NT2/D1 (cell line): Measurements from ENCODE around the gene SLC16A4.

ENCODE experiments used
- DNase-seq: peaks from one replicate; pipeline ENCODE4 v3.0.0-alpha.2; 2011; ENCODE audit warnings: low read depth, low spot score
- H3K27me3 ChIP-seq: 2 replicates; pipeline ENCODE4 v1.6.0; 2011; ENCODE audit warnings: mild to moderate bottlenecking; ENCODE audit not compliant: insufficient read length, insufficient read depth
- H3K36me3 ChIP-seq: 2 replicates; pipeline ENCODE4 v1.6.1; 2011; ENCODE audit warnings: mild to moderate bottlenecking, low read length, mixed read lengths; ENCODE audit not compliant: insufficient read depth, insufficient read length
- H3K4me1 ChIP-seq: 2 replicates; pipeline ENCODE4 v1.5.1; 2011; ENCODE audit not compliant: insufficient read depth, insufficient read length
- H3K4me3 ChIP-seq: 2 replicates; pipeline ENCODE4 v1.5.1; 2011; ENCODE audit warnings: low read depth; ENCODE audit not compliant: insufficient read length
- H3K9ac ChIP-seq: 2 replicates; pipeline ENCODE4 v1.6.0; 2011; ENCODE audit warnings: low read depth; ENCODE audit not compliant: insufficient read length
- H3K9me3 ChIP-seq: 2 replicates; pipeline ENCODE4 v1.5.1; 2011; ENCODE audit warnings: mild to moderate bottlenecking, low read length; ENCODE audit not compliant: insufficient read depth
- SUZ12 ChIP-seq: IDR thresholded peaks from 2 replicates; pipeline ENCODE4 v1.6.1; 2011; ENCODE audit not compliant: insufficient read length, insufficient read depth; ENCODE audit errors: extremely low read depth
- YY1 ChIP-seq: IDR thresholded peaks from 2 replicates; pipeline ENCODE4 v1.6.1; 2011; ENCODE audit not compliant: insufficient read length, insufficient read depth
- ZNF274 ChIP-seq: IDR thresholded peaks from 2 replicates; pipeline ENCODE4 v1.6.1; 2011; ENCODE audit warnings: mild to moderate bottlenecking, low read depth, low read length

Gene SLC16A4

GRCh38 chr1:110433213-110433612, 42.4 kb upstream of the SLC16A4 start:
- Histone ChIP-seq H3K9ac (no peak overlapping the region), H3K27me3 (no peaks in the 10 kb centered on the region), H3K36me3 (no peaks in the 10 kb centered on the region), H3K9me3 (no peaks in the 10 kb centered on the region), H3K4me3 (no peak overlapping the region), H3K4me1 (peaks cover 19% of the 10 kb centered on the region)
- no peak for DNase-seq
- TF ChIP-seq YY1 (no peak), ZNF274 (no peak), SUZ12 (no peak)

- Histone ChIP-seq H3K9me3 (no peaks in the 10 kb centered on the region), H3K4me1 (peaks cover 10% of the 10 kb centered on the region), H3K36me3 (no peaks in the 10 kb centered on the region), H3K9ac (no peak overlapping the region), H3K4me3 (no peak overlapping the region), H3K27me3 (no peaks in the 10 kb centered on the region)
- no peak for TF ChIP-seq SUZ12
- no peak for TF ChIP-seq ZNF274
- TF ChIP-seq YY1, result no peak
- DNase-seq, result no peak
Measured at GRCh38 chr1:110430901-110431300, 40.1 kb upstream of the SLC16A4 start.

- TF ChIP-seq SUZ12 (no peak), YY1 (no peak), ZNF274 (no peak)
- no peaks in the 10 kb centered on the region for H3K27me3 ChIP-seq
- H3K4me1 ChIP-seq, result peaks cover 14% of the 10 kb centered on the region
- no peaks in the 10 kb centered on the region for H3K36me3 ChIP-seq
- DNase-seq, result no peak
- H3K4me3 ChIP-seq, result no peak overlapping the region
- no peak overlapping the region for H3K9ac ChIP-seq
- H3K9me3 ChIP-seq, result no peaks in the 10 kb centered on the region
Measured at GRCh38 chr1:110430366-110430765, 39.5 kb upstream of the SLC16A4 start.

GRCh38 chr1:110428946-110429345, 38.1 kb upstream of the SLC16A4 start:
- no peak for DNase-seq
- Histone ChIP-seq H3K9ac (no peak overlapping the region), H3K9me3 (no peaks in the 10 kb centered on the region), H3K27me3 (no peaks in the 10 kb centered on the region), H3K36me3 (no peaks in the 10 kb centered on the region), H3K4me1 (peaks cover 14% of the 10 kb centered on the region), H3K4me3 (no peak overlapping the region)
- TF ChIP-seq YY1 (no peak), ZNF274 (no peak), SUZ12 (no peak)

- peaks cover 7% of the 10 kb centered on the region for H3K4me1 ChIP-seq
- H3K9ac ChIP-seq, result no peak overlapping the region
- TF ChIP-seq ZNF274 (no peak), YY1 (no peak), SUZ12 (no peak)
- no peak overlapping the region for H3K4me3 ChIP-seq
- H3K27me3 ChIP-seq, result no peaks in the 10 kb centered on the region
- DNase-seq, result no peak
- no peaks in the 10 kb centered on the region for H3K36me3 ChIP-seq
- no peaks in the 10 kb centered on the region; the same call in 1 of the 2 replicates for H3K9me3 ChIP-seq
Measured at GRCh38 chr1:110426854-110427253, 36.0 kb upstream of the SLC16A4 start.

GRCh38 chr1:110425612-110426152, 34.9 kb upstream of the SLC16A4 start:
- Histone ChIP-seq H3K4me1 (peaks cover 7% of the 10 kb centered on the region), H3K9me3 (peaks cover 11% of the 10 kb centered on the region; the same call in 1 of the 2 replicates), H3K27me3 (no peaks in the 10 kb centered on the region), H3K36me3 (no peaks in the 10 kb centered on the region), H3K9ac (no peak overlapping the region), H3K4me3 (no peak overlapping the region)
- no peak for TF ChIP-seq YY1
- no peak for TF ChIP-seq ZNF274
- no peak for TF ChIP-seq SUZ12
- no peak for DNase-seq

GRCh38 chr1:110424699-110425611, 34.1 kb upstream of the SLC16A4 start:
- no peaks in the 10 kb centered on the region for H3K27me3 ChIP-seq
- TF ChIP-seq SUZ12 (no peak), YY1 (no peak), ZNF274 (no peak)
- DNase-seq, result no peak
- H3K4me3 ChIP-seq, result no peak overlapping the region
- H3K9ac ChIP-seq, result no peak overlapping the region
- H3K4me1 ChIP-seq, result peaks cover 5% of the 10 kb centered on the region
- H3K36me3 ChIP-seq, result no peaks in the 10 kb centered on the region
- peaks cover 13% of the 10 kb centered on the region; the same call in 1 of the 2 replicates for H3K9me3 ChIP-seq
